MM.1S (cell line): Measurements from ENCODE around the gene TAF1B.

Experiments used
- DNase-seq: peaks from one replicate; pipeline ENCODE4 v3.0.0-alpha.2; 2015
- H2AFZ ChIP-seq: fragments of 300-600 bp; sonication (generic); 2 replicates; pipeline ENCODE4 v1.6.0; 2016; ENCODE audit warnings: antibody characterized with exemption, low read length
- H3F3A ChIP-seq: fragments of 300-600 bp; sonication (generic); 2 replicates; pipeline ENCODE4 v1.6.1; 2016; ENCODE audit warnings: mild to moderate bottlenecking, antibody characterized with exemption, low read length, moderate library complexity, mixed read lengths; ENCODE audit not compliant: insufficient read depth
- H3K27ac ChIP-seq: fragments of 300-600 bp; sonication (generic); 2 replicates; pipeline ENCODE4 v1.5.1; 2016; ENCODE audit warnings: mild to moderate bottlenecking, low read length
- H3K27me3 ChIP-seq: fragments of 300-600 bp; sonication (generic); replicated peaks from 2 replicates; pipeline ENCODE4 v1.6.0; 2016; ENCODE audit warnings: low read length; ENCODE audit not compliant: insufficient read depth
- H3K36me3 ChIP-seq: fragments of 300-600 bp; sonication (generic); replicated peaks from 2 replicates; pipeline ENCODE4 v1.6.1; 2016; ENCODE audit warnings: mild to moderate bottlenecking, low read length, mixed read lengths; ENCODE audit not compliant: insufficient read depth
- H3K4me1 ChIP-seq: fragments of 300-600 bp; sonication (generic); 2 replicates; pipeline ENCODE4 v1.6.1; 2016; ENCODE audit warnings: low read length, mixed read lengths
- H3K4me2 ChIP-seq: fragments of 300-600 bp; sonication (generic); 2 replicates; pipeline ENCODE4 v1.6.0; 2016; ENCODE audit warnings: low read depth, low read length
- H3K4me3 ChIP-seq: fragments of 300-600 bp; sonication (generic); 2 replicates; pipeline ENCODE4 v1.5.1; 2016; ENCODE audit warnings: low read length, mixed read lengths
- H3K79me2 ChIP-seq: fragments of 300-600 bp; sonication (generic); 2 replicates; pipeline ENCODE4 v1.6.1; 2016; ENCODE audit warnings: mixed run types, low read length, mixed read lengths
- H3K9ac ChIP-seq: fragments of 300-600 bp; sonication (generic); 2 replicates; pipeline ENCODE4 v1.6.1; 2016; ENCODE audit warnings: low read length, mixed read lengths
- H3K9me2 ChIP-seq: fragments of 300-600 bp; sonication (generic); replicated peaks from 2 replicates; pipeline ENCODE4 v1.6.1; 2016; ENCODE audit warnings: mild to moderate bottlenecking, low read length, mixed read lengths; ENCODE audit not compliant: insufficient read depth
- H3K9me3 ChIP-seq: fragments of 300-600 bp; sonication (generic); replicated peaks from 2 replicates; pipeline ENCODE4 v1.6.1; 2016; ENCODE audit warnings: mild to moderate bottlenecking, low read length, mixed read lengths; ENCODE audit not compliant: insufficient read depth
- H4K20me1 ChIP-seq: fragments of 300-600 bp; sonication (generic); 2 replicates; pipeline ENCODE4 v1.6.1; 2016; ENCODE audit warnings: mild to moderate bottlenecking, low read length, moderate library complexity, mixed read lengths; ENCODE audit not compliant: insufficient read depth
- EZH2 ChIP-seq: fragments of 300-600 bp; sonication (generic); optimal IDR thresholded peaks from 2 replicates; pipeline ENCODE3; 2017; ENCODE audit warnings: low read depth, mild to moderate bottlenecking, antibody characterized with exemption, low read length, mixed read lengths
- EZH2phosphoT487 ChIP-seq: fragments of 300-600 bp; sonication (generic); IDR thresholded peaks from 2 replicates; pipeline ENCODE4 v1.6.1; 2018; ENCODE audit warnings: antibody characterized with exemption, low read length
- TF ChIP-seq, protein P1 (sequence below): fragments of 300-600 bp; sonication (generic); IDR thresholded peaks from 2 replicates; pipeline ENCODE4 v1.5.1; 2016; ENCODE audit warnings: antibody characterized with exemption, low read length, mixed read lengths

TAF1B gene

DNA sequence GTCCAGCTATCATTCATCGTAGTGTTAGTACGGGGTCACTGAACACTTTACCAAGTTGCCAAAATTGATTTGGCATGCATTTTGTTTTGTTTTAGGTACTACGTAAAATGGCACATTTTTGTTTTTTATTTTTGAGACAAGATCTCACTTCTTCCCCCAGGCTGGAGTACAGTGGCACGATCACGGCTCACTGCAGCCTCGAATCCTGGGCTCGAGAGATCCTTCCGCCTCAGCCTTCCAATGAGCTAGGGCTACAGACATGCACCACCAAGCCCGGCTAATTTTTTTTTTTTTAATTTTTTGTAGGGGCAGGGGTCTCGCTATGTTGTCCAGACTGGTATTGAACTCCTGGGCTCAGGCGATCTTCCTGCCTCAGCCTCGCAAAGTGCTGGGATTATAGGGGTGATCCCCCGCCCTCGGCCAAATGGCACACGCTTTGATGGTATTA lies 786 bp downstream of the TAF1B start:
- Histone ChIP-seq H3F3A (peaks cover 23% of the 10 kb centered on the region), H3K9me2 (no peaks in the 10 kb centered on the region), H3K36me3 (no peaks in the 10 kb centered on the region), H3K9me3 (no peaks in the 10 kb centered on the region), H3K9ac (peak overlapping the region; percentile 74), H3K4me2 (peak overlapping the region; percentile 91), H4K20me1 (no peaks in the 10 kb centered on the region), H3K79me2 (peaks cover 41% of the 10 kb centered on the region), H3K4me3 (peak overlapping the region; percentile 86), H3K4me1 (peaks cover 7% of the 10 kb centered on the region), H2AFZ (peak overlapping the region; percentile 87), H3K27ac (peak overlapping the region; percentile 81; the same call in 1 of the 2 replicates), H3K27me3 (no peaks in the 10 kb centered on the region)
- peak; percentile 32 for DNase-seq
- TF ChIP-seq EZH2 (no peak), EZH2phosphoT487 (no peak)
- TF ChIP-seq, protein P1, sequence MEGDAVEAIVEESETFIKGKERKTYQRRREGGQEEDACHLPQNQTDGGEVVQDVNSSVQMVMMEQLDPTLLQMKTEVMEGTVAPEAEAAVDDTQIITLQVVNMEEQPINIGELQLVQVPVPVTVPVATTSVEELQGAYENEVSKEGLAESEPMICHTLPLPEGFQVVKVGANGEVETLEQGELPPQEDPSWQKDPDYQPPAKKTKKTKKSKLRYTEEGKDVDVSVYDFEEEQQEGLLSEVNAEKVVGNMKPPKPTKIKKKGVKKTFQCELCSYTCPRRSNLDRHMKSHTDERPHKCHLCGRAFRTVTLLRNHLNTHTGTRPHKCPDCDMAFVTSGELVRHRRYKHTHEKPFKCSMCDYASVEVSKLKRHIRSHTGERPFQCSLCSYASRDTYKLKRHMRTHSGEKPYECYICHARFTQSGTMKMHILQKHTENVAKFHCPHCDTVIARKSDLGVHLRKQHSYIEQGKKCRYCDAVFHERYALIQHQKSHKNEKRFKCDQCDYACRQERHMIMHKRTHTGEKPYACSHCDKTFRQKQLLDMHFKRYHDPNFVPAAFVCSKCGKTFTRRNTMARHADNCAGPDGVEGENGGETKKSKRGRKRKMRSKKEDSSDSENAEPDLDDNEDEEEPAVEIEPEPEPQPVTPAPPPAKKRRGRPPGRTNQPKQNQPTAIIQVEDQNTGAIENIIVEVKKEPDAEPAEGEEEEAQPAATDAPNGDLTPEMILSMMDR: no peak

- peak overlapping the region; percentile 91 for H3K4me2 ChIP-seq
- H3F3A ChIP-seq: peaks cover 23% of the 10 kb centered on the region
Observed at GRCh38 chr2:9844576-9844975, 1.3 kb downstream of the TAF1B start.

GRCh38 chr2:9846554-9846953 lies 3.3 kb downstream of the TAF1B start:
- H2AFZ ChIP-seq: no peak overlapping the region
- no peak for DNase-seq
- H3K27me3 ChIP-seq: no peaks in the 10 kb centered on the region
- H3F3A ChIP-seq: peaks cover 23% of the 10 kb centered on the region
- TF ChIP-seq EZH2 (no peak), EZH2phosphoT487 (no peak)
- TF ChIP-seq, protein P1: no peak
- H3K9me2 ChIP-seq: no peaks in the 10 kb centered on the region
- H3K4me2 ChIP-seq: no peak overlapping the region
- H3K9me3 ChIP-seq: no peaks in the 10 kb centered on the region
- H3K4me3 ChIP-seq: no peak overlapping the region
- H4K20me1 ChIP-seq: no peaks in the 10 kb centered on the region
- peaks cover 7% of the 10 kb centered on the region for H3K4me1 ChIP-seq
- peaks cover 41% of the 10 kb centered on the region for H3K79me2 ChIP-seq
- H3K9ac ChIP-seq: no peak overlapping the region
- no peak overlapping the region for H3K27ac ChIP-seq
- H3K36me3 ChIP-seq: peaks cover 9% of the 10 kb centered on the region; the same call in 1 of the 2 replicates

More at GRCh38 chr2:9844576-9844975, 1.3 kb downstream of the TAF1B start:
- Histone ChIP-seq H3K4me1 (peaks cover 7% of the 10 kb centered on the region), H3K27ac (peak overlapping the region; percentile 81; the same call in 1 of the 2 replicates), H2AFZ (peak overlapping the region; percentile 87), H4K20me1 (no peaks in the 10 kb centered on the region), H3K4me3 (peak overlapping the region; percentile 86), H3K36me3 (no peaks in the 10 kb centered on the region), H3K9me2 (no peaks in the 10 kb centered on the region), H3K79me2 (peaks cover 41% of the 10 kb centered on the region), H3K27me3 (no peaks in the 10 kb centered on the region), H3K9ac (peak overlapping the region; percentile 74; the same call in 1 of the 2 replicates), H3K9me3 (no peaks in the 10 kb centered on the region)
- peak; percentile 59 for DNase-seq
- TF ChIP-seq, protein P1: no peak
